Limb (tissue), 2 donors: ENCODE data around the gene ZNF684.
"Not testable (repeated sequence)": the region's sequence is repeated elsewhere in the genome, so short reads cannot be mapped to it uniquely, and the experiment has no call there.

Experiments
- DNase-seq, 2 donors: peaks; one replicate each; pipeline ENCODE4 v3.0.0-alpha.2; 2016; ENCODE audit errors: extremely low spot score in 2 of 2

ZNF684 gene

GRCh38 chr1:40531381-40532061 lies at the start of gene ZNF684:
Gene ZNF684, plus strand, starts transcription at chr1:40531637. Its CDS starts 1,530 bp downstream, at chr1:40533167.
- DNase-seq = peak; percentile 89 to 95

DNA sequence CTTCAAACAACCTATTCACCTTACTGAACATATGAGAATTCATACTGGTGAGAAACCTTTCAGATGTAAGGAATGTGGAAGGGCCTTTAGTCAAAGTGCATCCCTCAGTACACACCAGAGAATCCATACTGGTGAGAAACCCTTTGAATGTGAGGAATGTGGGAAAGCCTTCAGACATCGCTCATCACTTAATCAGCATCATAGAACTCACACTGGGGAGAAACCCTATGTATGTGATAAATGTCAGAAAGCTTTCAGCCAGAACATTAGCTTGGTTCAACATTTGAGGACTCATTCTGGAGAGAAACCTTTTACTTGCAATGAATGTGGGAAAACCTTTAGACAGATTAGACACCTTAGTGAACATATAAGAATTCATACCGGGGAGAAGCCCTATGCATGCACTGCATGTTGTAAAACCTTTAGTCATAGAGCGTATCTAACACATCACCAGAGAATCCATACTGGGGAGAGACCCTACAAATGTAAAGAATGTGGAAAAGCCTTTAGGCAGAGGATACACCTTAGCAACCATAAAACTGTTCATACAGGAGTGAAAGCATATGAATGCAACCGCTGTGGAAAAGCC lies 36.0 kb upstream of the ZNF684 start:
- DNase-seq = no peak

DNA sequence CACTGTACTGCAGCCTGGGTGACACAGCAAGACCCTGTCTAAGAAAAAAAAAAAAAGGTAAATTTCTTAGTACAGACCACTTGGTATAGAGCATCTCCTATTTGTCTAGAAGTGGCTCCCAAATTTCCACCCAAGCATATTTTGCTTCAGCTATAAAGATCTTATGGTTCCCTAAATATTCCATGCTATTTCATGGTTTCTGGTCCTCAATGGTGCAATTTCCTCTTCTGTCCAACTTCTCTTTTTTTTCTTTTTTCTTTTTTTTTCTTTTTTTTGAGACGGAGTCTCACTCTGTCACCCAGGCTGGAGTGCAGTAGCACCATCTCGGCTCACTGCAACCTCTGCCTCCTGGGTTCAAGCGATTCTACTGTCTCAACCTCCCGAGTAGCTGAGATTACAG lies 28.8 kb upstream of the ZNF684 start:
- not testable (repeated sequence) for DNase-seq

- DNase-seq = no peak
These were observed 23.5 kb upstream of the ZNF684 start for GRCh38 chr1:40507973-40508372.

- peak; percentile 80 to 89 for DNase-seq
These were observed 22.8 kb upstream of the ZNF684 start, which contains the start of gene EXO5 for GRCh38 chr1:40508375-40509341. Gene EXO5, plus strand, starts transcription at chr1:40508767. Its CDS starts 5,778 bp downstream, at chr1:40514545.

- DNase-seq = no peak
These were observed 11.9 kb upstream of the ZNF684 start for GRCh38 chr1:40519517-40519916.

- DNase-seq = peak in 1 of 2 donors; percentile 23
These were observed 579 bp upstream of the ZNF684 start for GRCh38 chr1:40530735-40531380.

- DNase-seq = no peak
These were observed 589 bp downstream of the ZNF684 start for GRCh38 chr1:40532062-40532389.

GRCh38 chr1:40532844-40533424 lies 1.5 kb downstream of the ZNF684 start:
- peak in 1 of 2 donors; percentile 10 for DNase-seq

DNA sequence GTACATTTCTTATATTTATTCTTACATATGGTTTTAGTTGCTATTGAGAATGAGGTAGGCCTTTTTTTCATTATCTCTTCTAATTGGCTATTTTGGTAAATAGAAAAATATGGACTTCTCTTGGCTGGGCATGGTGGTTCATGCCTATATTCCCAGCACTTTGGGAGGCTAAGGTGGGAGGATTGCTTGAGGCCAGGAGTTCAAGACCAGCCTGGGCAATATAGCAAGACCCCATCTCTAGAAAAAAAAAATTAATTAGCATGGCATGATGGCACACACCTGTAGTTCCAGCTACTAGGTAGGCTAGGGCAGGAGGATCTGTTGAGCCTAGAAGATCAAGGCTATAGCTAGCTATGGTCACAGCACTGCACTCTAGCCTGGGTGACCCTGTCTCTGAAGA lies 3.2 kb downstream of the ZNF684 start:
- DNase-seq = no peak

DNA sequence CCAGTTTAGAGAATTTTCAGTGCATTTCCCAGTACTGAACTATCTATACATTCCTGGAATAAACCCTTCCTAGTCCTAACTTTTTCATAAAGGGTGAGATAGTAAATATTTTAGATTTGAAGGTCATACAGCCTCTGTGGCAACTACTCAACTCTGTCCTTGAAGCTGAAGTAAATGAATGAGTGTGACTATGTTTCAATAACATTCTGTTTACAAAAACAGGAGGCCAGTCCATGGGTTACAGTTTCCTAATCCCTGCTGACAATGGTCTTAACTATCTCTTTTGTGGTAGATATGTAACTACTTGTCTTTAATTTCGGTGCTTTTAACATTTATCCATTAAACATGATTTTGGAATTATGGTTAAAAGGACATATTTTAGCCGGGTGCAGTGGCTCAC lies 4.3 kb downstream of the ZNF684 start:
- DNase-seq = no peak

DNA sequence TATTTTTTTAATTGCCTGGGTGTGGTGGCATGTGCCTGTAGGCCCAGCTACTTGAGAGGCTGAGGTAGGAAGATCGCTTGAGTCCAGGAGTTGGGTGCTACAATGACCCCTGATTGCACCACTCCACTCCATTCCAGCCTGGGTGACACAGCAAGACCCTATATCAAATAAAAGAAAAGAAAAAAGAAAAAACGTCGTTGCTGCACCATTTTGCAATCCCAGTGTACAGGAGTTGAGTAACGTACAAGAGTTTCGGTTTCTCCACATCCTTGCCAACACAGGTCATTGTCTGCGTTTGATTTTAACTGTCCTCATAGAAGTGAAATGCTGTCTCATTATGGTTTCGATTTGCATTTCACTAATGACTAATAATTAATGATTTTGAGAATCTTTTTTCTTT lies 7.9 kb downstream of the ZNF684 start:
- DNase-seq = no peak

DNA sequence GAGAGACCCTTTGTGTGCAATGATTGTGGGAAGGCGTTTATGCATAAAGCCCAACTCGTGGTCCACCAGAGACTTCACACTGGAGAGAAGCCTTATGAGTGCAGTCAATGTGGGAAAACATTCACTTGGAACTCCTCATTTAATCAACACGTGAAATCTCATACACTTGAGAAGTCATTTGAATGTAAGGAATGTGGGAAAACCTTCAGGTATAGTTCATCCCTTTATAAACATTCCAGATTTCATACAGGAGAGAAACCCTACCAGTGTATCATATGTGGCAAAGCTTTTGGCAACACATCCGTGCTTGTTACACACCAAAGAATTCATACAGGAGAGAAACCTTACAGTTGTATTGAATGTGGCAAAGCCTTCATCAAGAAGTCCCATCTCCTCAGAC lies 15.5 kb downstream of the ZNF684 start:
- DNase-seq = no peak

DNA sequence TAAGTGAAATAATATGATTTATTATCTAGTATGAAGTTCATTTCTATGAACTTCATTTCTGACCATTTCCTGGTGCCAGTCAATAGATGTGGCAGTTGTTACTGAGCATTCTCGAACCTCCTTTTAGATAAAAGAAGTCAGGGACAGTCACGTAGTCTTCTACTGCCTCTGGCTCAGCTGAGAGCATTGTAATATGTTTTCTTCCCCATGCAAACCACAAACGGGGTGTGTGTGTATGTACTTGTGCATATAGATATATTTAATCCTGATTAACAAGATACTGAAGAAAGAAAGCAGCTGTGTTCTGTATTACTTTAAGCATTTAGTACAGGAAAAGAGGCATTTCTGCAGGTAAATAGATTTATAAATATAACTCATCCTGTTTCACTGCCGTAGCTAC lies 21.6 kb downstream of the ZNF684 start:
- no peak for DNase-seq

DNA sequence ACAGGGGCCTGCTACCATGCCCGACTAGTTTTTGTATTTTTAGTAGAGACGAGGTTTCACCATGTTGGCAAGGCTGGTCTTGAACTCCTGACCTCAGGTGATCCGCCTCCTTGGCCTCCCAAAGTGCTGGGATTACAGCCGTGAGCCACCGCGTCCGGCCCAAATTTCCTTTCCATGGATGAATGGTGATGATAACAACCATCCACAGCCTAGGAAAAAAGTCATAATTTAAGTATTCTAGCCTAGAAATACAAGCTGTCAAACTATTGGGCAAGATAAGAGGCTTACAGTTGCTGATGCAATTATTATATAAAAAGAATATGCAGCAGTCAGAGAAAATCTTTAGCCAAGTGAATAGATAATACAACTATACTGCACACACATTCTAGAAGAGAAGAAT lies 23.4 kb downstream of the ZNF684 start:
- DNase-seq = not testable (repeated sequence)

DNA sequence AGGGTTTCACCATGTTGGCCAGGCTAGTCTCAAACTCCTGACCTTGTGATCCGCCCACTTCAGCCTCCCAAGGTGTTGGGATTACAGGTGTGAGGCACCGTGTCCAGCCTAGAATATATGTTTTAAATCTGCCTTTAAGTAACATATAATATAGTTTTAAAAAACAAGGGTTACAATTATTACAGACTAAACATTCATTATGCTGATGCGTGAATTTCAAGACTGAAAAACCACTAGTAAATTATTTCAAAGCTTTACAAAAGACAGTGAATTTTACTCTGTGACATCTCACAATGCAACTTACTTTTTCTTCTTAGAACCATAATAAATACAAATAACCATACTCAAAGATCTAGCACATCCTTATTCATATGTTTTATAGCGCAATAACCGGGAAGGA lies 24.7 kb downstream of the ZNF684 start:
- DNase-seq = no peak

- not testable (repeated sequence) for DNase-seq
These were observed 26.8 kb downstream of the ZNF684 start for GRCh38 chr1:40558241-40558640.

DNA sequence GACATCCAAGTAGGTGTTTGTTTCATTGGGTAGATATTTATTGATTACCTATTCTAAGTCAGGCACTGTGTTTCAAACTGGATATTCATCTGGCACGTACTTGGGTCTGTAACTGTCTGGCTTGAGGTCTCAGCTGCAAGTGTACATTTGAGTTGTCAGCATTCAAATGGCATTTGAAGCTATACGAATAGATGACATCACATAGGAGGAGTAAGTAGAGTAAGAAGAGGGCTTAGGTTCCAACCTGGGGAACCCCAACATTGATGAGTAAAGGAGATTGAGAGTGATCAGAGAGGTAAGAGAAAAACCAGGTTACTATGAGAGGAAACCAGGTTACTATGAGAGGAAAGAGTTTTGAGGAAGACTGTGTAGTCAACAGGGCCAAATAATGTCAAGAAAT lies 30.7 kb downstream of the ZNF684 start:
- no peak for DNase-seq

- DNase-seq = no peak
These were observed 31.8 kb downstream of the ZNF684 start for GRCh38 chr1:40563266-40563665.

DNA sequence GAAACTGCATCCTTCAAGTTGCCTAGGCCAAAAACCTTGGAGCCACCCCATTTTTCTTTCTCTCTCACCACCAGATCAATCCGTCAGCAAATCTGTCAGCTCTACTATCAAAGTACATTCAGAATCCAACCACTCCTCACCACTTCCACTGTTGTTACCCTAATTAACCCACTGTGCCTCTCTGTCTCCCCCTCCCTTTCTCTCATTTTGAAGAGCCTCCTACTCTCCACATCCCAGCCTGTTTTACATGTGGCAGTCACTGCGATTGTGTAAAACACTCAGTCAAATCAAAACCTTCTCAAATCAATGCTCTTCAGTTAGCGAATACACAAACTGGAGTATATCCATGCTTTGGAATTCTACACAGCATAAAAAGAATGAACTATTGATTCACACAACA lies 33.1 kb downstream of the ZNF684 start:
- no peak for DNase-seq

- no peak for DNase-seq
These were observed 33.5 kb downstream of the ZNF684 start for GRCh38 chr1:40564913-40565312.
